HS-5 (cell line): ENCODE measurements around the gene WNK2.

Experiments used
- DNase-seq: peaks from one replicate; pipeline ENCODE4 v3.0.0-alpha.2; 2012; ENCODE audit warnings: low read depth

WNK2 gene

GRCh38 chr9:93255494-93255867 is 71.5 kb downstream of the WNK2 start:
- DNase-seq, result no peak

GRCh38 chr9:93255994-93256877 is 72.3 kb downstream of the WNK2 start:
- DNase-seq, result no peak

DNA sequence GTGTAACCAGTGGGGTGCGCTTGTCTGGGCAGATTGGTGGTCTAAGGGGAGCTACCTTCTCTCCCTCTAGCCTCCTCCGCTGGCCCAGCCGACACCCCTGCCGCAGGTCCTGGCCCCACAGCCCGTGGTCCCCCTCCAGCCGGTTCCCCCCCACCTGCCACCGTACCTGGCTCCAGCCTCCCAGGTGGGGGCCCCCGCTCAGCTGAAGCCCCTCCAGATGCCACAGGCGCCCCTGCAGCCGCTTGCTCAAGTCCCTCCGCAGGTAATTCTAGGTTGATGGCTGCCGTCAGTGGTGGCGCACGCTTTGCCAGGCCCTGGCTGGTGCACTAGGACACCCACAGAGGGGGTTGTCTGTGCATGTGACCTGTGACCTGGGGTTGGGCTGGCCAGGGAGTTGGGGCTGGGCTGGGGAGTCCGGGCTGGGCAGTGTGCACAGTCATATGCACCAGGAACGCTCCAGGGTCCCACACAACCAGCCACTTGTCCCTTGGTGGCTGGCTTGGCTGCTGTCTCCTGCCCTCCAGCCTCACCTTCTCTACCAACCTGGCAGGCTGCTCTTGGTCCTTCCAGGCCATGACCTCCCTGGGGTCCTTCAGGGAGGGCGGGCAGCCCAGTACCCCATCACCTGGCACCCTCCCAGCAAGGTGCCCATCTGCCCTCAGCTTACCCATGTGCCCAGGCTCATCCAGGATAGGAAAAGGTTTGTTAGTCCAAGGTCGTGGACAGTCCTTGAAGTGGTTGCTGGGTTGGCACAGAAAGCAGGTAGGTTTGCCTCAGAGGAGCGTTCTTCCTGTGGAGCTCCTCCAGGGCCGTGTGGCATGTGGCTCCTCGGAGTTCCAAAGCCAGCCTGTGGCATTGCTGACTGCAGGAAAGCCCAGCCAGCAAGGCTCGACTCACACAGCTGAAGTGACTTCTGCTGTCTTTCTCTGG is 73.2 kb downstream of the WNK2 start:
- no peak for DNase-seq

DNA sequence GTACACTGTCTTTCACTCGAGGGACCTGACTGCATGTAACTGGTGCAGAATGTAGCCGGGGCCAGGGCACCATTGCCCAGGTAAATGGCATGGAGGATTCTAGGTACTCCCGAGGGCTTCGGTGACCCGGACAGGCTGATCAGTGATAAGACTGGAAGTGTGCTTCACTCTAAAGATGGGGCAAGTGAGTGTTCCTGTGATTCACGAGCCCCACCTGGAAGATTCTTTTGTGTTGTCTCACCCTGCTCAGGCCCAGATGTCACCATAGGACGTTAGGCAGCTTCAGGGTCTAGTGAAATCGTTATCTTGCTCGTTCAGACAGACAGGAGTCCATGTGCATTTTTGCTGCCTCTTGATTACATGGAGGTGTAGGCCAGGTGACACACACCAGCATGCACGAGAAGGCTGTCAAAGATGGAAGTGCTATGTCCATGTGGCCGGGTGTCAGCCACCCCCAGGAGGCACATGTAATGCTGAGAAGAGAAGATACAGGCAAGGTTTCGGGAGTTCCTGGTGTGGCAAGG is 73.9 kb downstream of the WNK2 start:
- DNase-seq, result no peak

DNA sequence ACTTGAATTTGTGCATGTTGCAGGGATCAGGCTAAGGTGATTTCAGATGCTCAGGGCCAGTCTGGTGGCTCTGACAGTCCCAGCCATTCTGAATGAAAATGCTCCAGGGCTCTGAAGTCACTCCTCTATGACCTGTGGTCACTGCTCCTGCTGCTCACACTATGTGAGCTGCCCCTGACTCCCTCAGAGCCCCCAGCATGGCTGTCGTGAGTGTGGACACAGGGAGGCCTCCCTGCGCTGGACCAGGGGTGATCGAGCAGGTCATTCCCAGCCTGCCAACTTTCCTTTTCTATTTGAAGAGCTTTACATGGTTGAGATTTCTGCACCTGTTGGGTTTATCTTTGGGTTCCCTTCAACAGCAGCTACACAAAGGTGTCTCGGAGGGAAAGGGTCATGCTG is 74.5 kb downstream of the WNK2 start:
- DNase-seq, result no peak

- DNase-seq, result no peak
Measured at GRCh38 chr9:93258818-93259489, 75.0 kb downstream of the WNK2 start.

GRCh38 chr9:93259490-93260262 is 75.7 kb downstream of the WNK2 start:
- no peak for DNase-seq

- DNase-seq, result no peak
Measured at GRCh38 chr9:93260263-93261066, 76.5 kb downstream of the WNK2 start.

- no peak for DNase-seq
Measured at GRCh38 chr9:93261281-93261680, 77.3 kb downstream of the WNK2 start.

- no peak for DNase-seq
Measured at GRCh38 chr9:93261735-93262523, 78.0 kb downstream of the WNK2 start.

DNA sequence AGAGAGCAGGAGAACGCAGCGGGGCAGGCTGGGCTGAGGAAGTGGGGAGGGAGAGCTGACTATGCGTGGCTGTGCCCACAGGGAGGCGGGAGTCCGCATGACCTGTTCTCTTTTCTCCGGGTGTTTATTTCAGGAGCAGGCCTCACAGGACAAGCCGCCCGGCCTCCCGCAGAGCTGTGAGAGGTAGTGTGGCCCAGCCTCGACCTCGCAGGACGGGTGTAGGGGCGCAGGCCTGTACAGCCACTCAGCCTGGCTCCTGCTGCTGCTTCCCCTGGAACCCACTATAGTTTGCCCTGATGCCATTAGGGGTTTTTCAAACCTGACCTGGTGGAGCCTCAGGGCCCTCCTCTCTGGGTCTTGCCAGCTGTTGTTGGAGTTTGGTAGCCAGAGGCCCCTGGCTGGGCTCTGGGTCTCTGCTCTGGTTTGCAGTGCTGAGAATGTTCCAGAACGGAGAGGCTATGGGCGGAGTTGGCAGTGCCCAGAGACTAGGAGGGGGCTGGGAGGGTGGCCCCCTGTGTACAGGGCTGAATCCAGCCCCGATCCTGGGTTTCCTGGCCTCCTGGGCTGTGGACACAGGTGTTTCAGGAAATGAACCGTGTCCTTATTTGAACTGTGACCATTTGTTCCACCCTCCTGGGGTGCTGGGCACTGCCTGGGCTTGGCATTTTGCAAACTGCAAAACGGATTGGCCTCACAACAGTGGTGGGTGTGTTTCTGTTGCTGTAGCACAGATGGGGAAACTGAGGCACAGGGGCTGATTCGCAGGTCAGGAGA is 78.8 kb downstream of the WNK2 start:
- DNase-seq, result no peak

DNA sequence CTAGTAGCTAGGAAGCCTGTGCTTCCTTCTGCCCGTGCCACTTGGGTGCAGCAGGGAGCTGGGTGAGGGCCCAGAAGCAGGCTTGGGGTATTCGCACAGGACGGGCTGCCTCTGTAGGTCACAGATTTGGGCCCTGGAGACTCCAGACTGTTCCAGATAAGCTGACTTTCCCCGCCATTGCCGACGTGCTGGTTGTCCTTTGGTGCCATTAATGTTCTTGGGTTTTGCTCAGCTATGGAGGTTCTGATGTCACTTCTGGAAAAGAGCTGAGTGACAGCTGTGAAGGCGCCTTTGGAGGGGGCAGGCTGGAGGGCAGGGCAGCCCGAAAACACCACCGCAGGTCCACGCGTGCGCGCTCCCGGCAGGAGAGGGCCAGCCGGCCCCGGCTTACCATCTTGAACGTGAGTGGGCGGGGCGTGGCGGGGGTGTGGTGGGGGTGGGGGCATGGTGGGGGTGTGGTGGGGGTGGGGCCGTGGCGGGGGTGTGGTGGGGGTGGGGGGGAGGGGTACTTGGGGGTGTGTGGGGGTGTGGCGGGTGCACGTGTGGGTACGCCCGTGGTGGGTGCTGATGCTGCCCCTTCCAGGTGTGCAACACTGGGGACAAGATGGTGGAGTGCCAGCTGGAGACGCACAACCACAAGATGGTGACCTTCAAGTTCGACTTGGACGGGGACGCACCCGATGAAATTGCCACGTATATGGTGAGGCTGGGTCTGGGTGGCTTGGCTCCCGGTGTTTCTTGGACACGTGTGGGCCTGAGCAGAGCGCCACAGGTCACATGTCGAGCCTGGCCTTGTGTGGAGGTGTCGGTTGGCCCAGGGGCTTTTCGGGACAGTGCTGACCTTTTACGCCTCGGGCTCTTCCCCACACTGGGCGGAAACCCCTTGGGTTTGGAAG is 79.6 kb downstream of the WNK2 start:
- no peak for DNase-seq

DNA sequence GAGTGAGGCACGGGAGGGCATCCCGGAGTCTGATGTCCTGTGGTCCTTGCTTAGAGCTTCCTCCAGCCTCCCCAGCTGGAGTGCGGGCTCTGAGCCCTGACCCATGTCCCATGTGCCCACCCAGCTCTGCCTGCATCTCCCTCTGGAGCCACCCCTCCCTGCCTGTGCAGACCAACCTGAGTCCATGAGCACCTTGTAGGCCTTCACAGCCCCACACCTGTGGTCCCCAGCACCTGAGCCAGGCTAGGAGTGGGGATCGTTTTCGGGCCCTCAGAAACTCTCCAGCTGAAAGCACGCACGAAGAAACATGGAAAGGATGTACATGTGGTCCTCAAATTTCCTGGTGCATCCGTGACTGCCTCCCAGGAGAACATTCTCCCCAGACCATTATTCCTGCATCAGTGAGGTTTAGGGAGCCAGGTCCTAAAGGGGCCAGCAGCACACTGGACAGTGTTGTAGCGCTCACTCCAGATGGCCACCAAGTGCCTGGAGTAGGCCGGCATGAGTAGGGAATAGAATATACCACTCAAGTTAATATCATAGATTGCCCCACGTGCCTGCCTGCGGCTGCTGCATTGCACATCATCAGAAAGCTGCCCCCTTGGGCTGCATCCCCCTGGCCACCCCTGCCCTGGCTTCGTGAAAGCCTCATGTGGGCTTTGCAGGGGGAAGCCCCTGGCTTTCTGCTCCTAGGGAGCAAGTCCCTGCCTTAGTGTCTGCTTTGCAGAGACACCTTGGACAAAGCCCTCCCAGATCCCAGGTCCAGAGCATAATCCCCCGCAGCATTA is 80.6 kb downstream of the WNK2 start:
- DNase-seq, result no peak

DNA sequence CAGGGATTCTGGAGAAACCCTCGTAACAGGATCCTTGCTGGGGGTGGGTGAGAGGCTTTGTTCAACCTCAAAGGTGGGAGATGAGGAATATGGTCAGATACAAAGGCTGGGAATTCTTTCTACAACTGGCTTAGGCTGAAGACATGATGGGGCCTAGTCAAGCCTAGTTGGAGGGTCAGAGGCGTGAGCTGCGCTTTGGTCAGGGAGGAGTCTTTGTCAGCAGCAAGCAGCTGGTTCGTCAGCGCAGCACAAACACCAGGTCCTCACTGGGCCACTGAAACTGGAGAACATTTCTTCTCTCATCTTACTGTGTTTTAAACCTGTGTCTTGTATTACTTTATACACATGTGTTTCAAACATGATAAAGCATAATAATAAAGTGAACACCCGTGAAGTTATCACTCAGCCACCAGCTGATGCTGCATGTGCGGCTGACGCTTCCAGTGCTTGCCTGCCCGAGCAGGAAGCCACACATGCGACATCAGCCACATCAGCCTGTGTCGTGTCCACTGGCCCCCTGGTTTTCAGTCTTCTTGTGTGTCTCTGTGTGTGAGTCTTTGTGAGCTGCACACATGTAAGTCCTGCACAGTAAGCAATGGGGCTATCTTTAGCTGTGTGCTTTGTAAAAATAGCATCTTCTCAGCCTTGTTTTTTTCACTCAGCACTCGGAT is 81.5 kb downstream of the WNK2 start:
- no peak for DNase-seq

DNA sequence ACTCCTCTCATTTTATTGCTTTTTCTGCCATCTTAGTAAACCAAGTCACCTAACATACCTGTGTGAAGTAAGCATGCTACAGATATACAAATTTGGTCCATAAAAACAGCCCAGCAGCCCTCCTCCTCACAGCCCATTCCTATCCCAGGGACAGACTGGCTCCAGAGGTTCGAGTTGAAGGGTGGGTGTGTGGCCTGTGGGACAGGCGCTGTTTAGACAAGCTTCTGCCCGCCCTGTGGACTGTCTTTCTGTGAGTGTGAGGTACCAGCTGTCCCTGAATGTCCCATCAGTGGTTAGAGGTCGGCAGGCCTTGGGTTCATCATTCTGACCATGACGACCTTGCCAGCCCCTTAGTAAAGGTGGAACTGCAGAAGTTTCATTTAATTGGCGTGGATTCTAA is 82.0 kb downstream of the WNK2 start:
- DNase-seq, result no peak

- no peak for DNase-seq
Measured at GRCh38 chr9:93266521-93267001, 82.6 kb downstream of the WNK2 start.
